ENCODE results near the gene SF3A1. TPM values are rescaled to one million over a fixed set of nuclear protein-coding genes. Genes with fewer than 3 reads are reported as not detected.

SF3A1 gene
- total RNA-seq, 1 donor from 2014 or later, result 18.8 TPM

- Histone ChIP-seq H3K9me3 (ENCODE audit: control insufficient read depth in 3 of 3, low read length in 3 of 3) (no peaks in the 10 kb centered on the region), H3K27ac (ENCODE audit: low read depth, low read length) (peak overlapping the region; percentile 6), H3K27me3 (ENCODE audit: control insufficient read depth in 3 of 3, insufficient read depth in 3 of 3, low read length in 3 of 3) (no peaks in the 10 kb centered on the region), H3K4me3 (ENCODE audit: low read length in 3 of 3) (no peak overlapping the region), H3K4me1 (ENCODE audit: control insufficient read depth in 3 of 3, insufficient read depth in 3 of 3, low read length in 3 of 3) (peaks cover 74 to 79% (median 78%) of the 10 kb centered on the region in 3 donors), H3K36me3 (ENCODE audit: control insufficient read depth in 3 of 3, insufficient read depth in 3 of 3, low read length in 3 of 3) (peaks cover 0 to 4% (median 3%) of the 10 kb centered on the region in 3 donors), H3K9ac (ENCODE audit: low read depth in 1 of 3, low read length in 3 of 3) (no peak overlapping the region)
Measured at GRCh38 chr22:30307041-30307574, 49.6 kb downstream of the SF3A1 start.

GRCh38 chr22:30306627-30307011 lies 50.1 kb downstream of the SF3A1 start:
- peaks cover 74 to 79% (median 78%) of the 10 kb centered on the region in 3 donors for H3K4me1 ChIP-seq (ENCODE audit: control insufficient read depth in 3 of 3, insufficient read depth in 3 of 3, low read length in 3 of 3)
- no peaks in the 10 kb centered on the region for H3K9me3 ChIP-seq (ENCODE audit: control insufficient read depth in 3 of 3, low read length in 3 of 3)
- H3K4me3 ChIP-seq (ENCODE audit: low read length in 3 of 3), result no peak overlapping the region
- peak overlapping the region; percentile 6 for H3K27ac ChIP-seq (ENCODE audit: low read depth, low read length)
- H3K36me3 ChIP-seq (ENCODE audit: control insufficient read depth in 3 of 3, insufficient read depth in 3 of 3, low read length in 3 of 3), result peaks cover 2 to 4% (median 3%) of the 10 kb centered on the region in 3 donors
- H3K9ac ChIP-seq (ENCODE audit: low read depth in 1 of 3, low read length in 3 of 3), result no peak overlapping the region
- no peaks in the 10 kb centered on the region for H3K27me3 ChIP-seq (ENCODE audit: control insufficient read depth in 3 of 3, insufficient read depth in 3 of 3, low read length in 3 of 3)

GRCh38 chr22:30305906-30306626 lies 50.6 kb downstream of the SF3A1 start:
- H3K27ac ChIP-seq (ENCODE audit: low read depth, low read length), result peak overlapping the region; percentile 73
- H3K9me3 ChIP-seq (ENCODE audit: control insufficient read depth in 3 of 3, low read length in 3 of 3), result no peaks in the 10 kb centered on the region
- H3K27me3 ChIP-seq (ENCODE audit: control insufficient read depth in 3 of 3, insufficient read depth in 3 of 3, low read length in 3 of 3), result no peaks in the 10 kb centered on the region
- peaks cover 74 to 79% (median 78%) of the 10 kb centered on the region in 3 donors for H3K4me1 ChIP-seq (ENCODE audit: control insufficient read depth in 3 of 3, insufficient read depth in 3 of 3, low read length in 3 of 3)
- H3K36me3 ChIP-seq (ENCODE audit: control insufficient read depth in 3 of 3, insufficient read depth in 3 of 3, low read length in 3 of 3), result peaks cover 3 to 4% (median 4%) of the 10 kb centered on the region in 3 donors
- peak overlapping the region in 1 of 3 donors; percentile 10 for H3K9ac ChIP-seq (ENCODE audit: low read depth in 1 of 3, low read length in 3 of 3)
- H3K4me3 ChIP-seq (ENCODE audit: low read length in 3 of 3), result peak overlapping the region in 1 of 3 donors; percentile 31

- Histone ChIP-seq H3K27me3 (ENCODE audit: control insufficient read depth in 3 of 3, insufficient read depth in 3 of 3, low read length in 3 of 3) (no peaks in the 10 kb centered on the region), H3K4me1 (ENCODE audit: control insufficient read depth in 3 of 3, insufficient read depth in 3 of 3, low read length in 3 of 3) (peaks cover 74 to 78% (median 77%) of the 10 kb centered on the region in 3 donors), H3K4me3 (ENCODE audit: low read length in 3 of 3) (peak overlapping the region in 1 of 3 donors; percentile 32), H3K9me3 (ENCODE audit: control insufficient read depth in 3 of 3, low read length in 3 of 3) (no peaks in the 10 kb centered on the region), H3K9ac (ENCODE audit: low read depth in 1 of 3, low read length in 3 of 3) (peak overlapping the region in 2 of 3 donors; percentile 10 to 27), H3K36me3 (ENCODE audit: control insufficient read depth in 3 of 3, insufficient read depth in 3 of 3, low read length in 3 of 3) (peaks cover 3 to 5% (median 4%) of the 10 kb centered on the region in 3 donors), H3K27ac (ENCODE audit: low read depth, low read length) (peak overlapping the region; percentile 73)
Measured at GRCh38 chr22:30305519-30305905, 51.2 kb downstream of the SF3A1 start.

- no peak overlapping the region for H3K4me3 ChIP-seq (ENCODE audit: low read length in 3 of 3)
- peak overlapping the region in 2 of 3 donors; percentile 8 to 10 for H3K9ac ChIP-seq (ENCODE audit: low read depth in 1 of 3, low read length in 3 of 3)
- peak overlapping the region; percentile 73 for H3K27ac ChIP-seq (ENCODE audit: low read depth, low read length)
- no peaks in the 10 kb centered on the region for H3K27me3 ChIP-seq (ENCODE audit: control insufficient read depth in 3 of 3, insufficient read depth in 3 of 3, low read length in 3 of 3)
- H3K4me1 ChIP-seq (ENCODE audit: control insufficient read depth in 3 of 3, insufficient read depth in 3 of 3, low read length in 3 of 3), result peaks cover 69 to 72% (median 71%) of the 10 kb centered on the region in 3 donors
- peaks cover 3 to 5% (median 4%) of the 10 kb centered on the region in 3 donors for H3K36me3 ChIP-seq (ENCODE audit: control insufficient read depth in 3 of 3, insufficient read depth in 3 of 3, low read length in 3 of 3)
- no peaks in the 10 kb centered on the region for H3K9me3 ChIP-seq (ENCODE audit: control insufficient read depth in 3 of 3, low read length in 3 of 3)
Measured at GRCh38 chr22:30304495-30305244, 52.0 kb downstream of the SF3A1 start.

GRCh38 chr22:30302810-30303138 lies 53.9 kb downstream of the SF3A1 start:
- no peak overlapping the region for H3K4me3 ChIP-seq (ENCODE audit: low read length in 3 of 3)
- peaks cover 6 to 18% (median 13%) of the 10 kb centered on the region in 3 donors for H3K36me3 ChIP-seq (ENCODE audit: control insufficient read depth in 3 of 3, insufficient read depth in 3 of 3, low read length in 3 of 3)
- peak overlapping the region; percentile 57 for H3K27ac ChIP-seq (ENCODE audit: low read depth, low read length)
- no peaks in the 10 kb centered on the region for H3K9me3 ChIP-seq (ENCODE audit: control insufficient read depth in 3 of 3, low read length in 3 of 3)
- H3K4me1 ChIP-seq (ENCODE audit: control insufficient read depth in 3 of 3, insufficient read depth in 3 of 3, low read length in 3 of 3), result peaks cover 56 to 60% (median 57%) of the 10 kb centered on the region in 3 donors
- H3K9ac ChIP-seq (ENCODE audit: low read depth in 1 of 3, low read length in 3 of 3), result no peak overlapping the region
- H3K27me3 ChIP-seq (ENCODE audit: control insufficient read depth in 3 of 3, insufficient read depth in 3 of 3, low read length in 3 of 3), result no peaks in the 10 kb centered on the region

GRCh38 chr22:30301995-30302809 lies 54.5 kb downstream of the SF3A1 start:
- Histone ChIP-seq H3K9me3 (ENCODE audit: control insufficient read depth in 3 of 3, low read length in 3 of 3) (no peaks in the 10 kb centered on the region), H3K27me3 (ENCODE audit: control insufficient read depth in 3 of 3, insufficient read depth in 3 of 3, low read length in 3 of 3) (no peaks in the 10 kb centered on the region), H3K4me3 (ENCODE audit: low read length in 3 of 3) (no peak overlapping the region), H3K36me3 (ENCODE audit: control insufficient read depth in 3 of 3, insufficient read depth in 3 of 3, low read length in 3 of 3) (peaks cover 11 to 22% (median 14%) of the 10 kb centered on the region in 3 donors), H3K4me1 (ENCODE audit: control insufficient read depth in 3 of 3, insufficient read depth in 3 of 3, low read length in 3 of 3) (peaks cover 56 to 57% (median 57%) of the 10 kb centered on the region in 3 donors), H3K27ac (ENCODE audit: low read depth, low read length) (peak overlapping the region; percentile 57), H3K9ac (ENCODE audit: low read depth in 1 of 3, low read length in 3 of 3) (no peak overlapping the region)

GRCh38 chr22:30299322-30299721 lies 57.4 kb downstream of the SF3A1 start:
- Histone ChIP-seq H3K9me3 (ENCODE audit: control insufficient read depth in 3 of 3, low read length in 3 of 3) (no peaks in the 10 kb centered on the region), H3K4me3 (ENCODE audit: low read length in 3 of 3) (no peak overlapping the region), H3K36me3 (ENCODE audit: control insufficient read depth in 3 of 3, insufficient read depth in 3 of 3, low read length in 3 of 3) (peaks cover 22 to 27% (median 23%) of the 10 kb centered on the region in 3 donors), H3K27me3 (ENCODE audit: control insufficient read depth in 3 of 3, insufficient read depth in 3 of 3, low read length in 3 of 3) (no peaks in the 10 kb centered on the region), H3K9ac (ENCODE audit: low read depth in 1 of 3, low read length in 3 of 3) (no peak overlapping the region), H3K4me1 (ENCODE audit: control insufficient read depth in 3 of 3, insufficient read depth in 3 of 3, low read length in 3 of 3) (peaks cover 30 to 39% (median 31%) of the 10 kb centered on the region in 3 donors), H3K27ac (ENCODE audit: low read depth, low read length) (no peak overlapping the region)

GRCh38 chr22:30297991-30298701 lies 58.5 kb downstream of the SF3A1 start:
- no peaks in the 10 kb centered on the region for H3K9me3 ChIP-seq (ENCODE audit: control insufficient read depth in 3 of 3, low read length in 3 of 3)
- H3K27ac ChIP-seq (ENCODE audit: low read depth, low read length), result no peak overlapping the region
- H3K4me3 ChIP-seq (ENCODE audit: low read length in 3 of 3), result no peak overlapping the region
- no peaks in the 10 kb centered on the region for H3K27me3 ChIP-seq (ENCODE audit: control insufficient read depth in 3 of 3, insufficient read depth in 3 of 3, low read length in 3 of 3)
- peaks cover 23 to 28% (median 25%) of the 10 kb centered on the region in 3 donors for H3K4me1 ChIP-seq (ENCODE audit: control insufficient read depth in 3 of 3, insufficient read depth in 3 of 3, low read length in 3 of 3)
- H3K9ac ChIP-seq (ENCODE audit: low read depth in 1 of 3, low read length in 3 of 3), result no peak overlapping the region
- H3K36me3 ChIP-seq (ENCODE audit: control insufficient read depth in 3 of 3, insufficient read depth in 3 of 3, low read length in 3 of 3), result peaks cover 28 to 36% (median 30%) of the 10 kb centered on the region in 3 donors

All from skeletal muscle tissue (tissue), 4 donors.